Measurements from ENCODE around the gene IFI35.
"Not testable (repeated sequence)": the region's sequence is repeated elsewhere in the genome, so short reads cannot be mapped to it uniquely, and the experiment has no call there.

The IFI35 gene

GRCh38 chr17:43006639-43007551 is at the start of gene IFI35:
TSS of gene IFI35 (plus strand) at chr17:43006784. CDS start at chr17:43006948, 164 bp downstream.
- TF ChIP-seq CTCF (IDR thresholded peaks at IDR 0.05; ENCODE audit: insufficient read depth, missing control alignments) = peak; percentile 83
- FAIRE-seq (no peak), DNase-seq (ENCODE audit: insufficient read length, low spot score) (no peak)

GRCh38 chr17:42964161-42964932 is 42.2 kb upstream of the IFI35 start, which contains the start of gene AARSD1:
TSS of gene AARSD1 (minus strand) at chr17:42964454. CDS start at chr17:42964440, 14 bp downstream.
- DNase-seq (ENCODE audit: insufficient read length, low spot score) = peak; percentile 69
- FAIRE-seq = no peak
- TF ChIP-seq CTCF (IDR thresholded peaks at IDR 0.05; ENCODE audit: insufficient read depth, missing control alignments) = no peak

- DNase-seq (ENCODE audit: insufficient read length, low spot score) = no peak
- no peak for FAIRE-seq
- no peak for TF ChIP-seq CTCF (IDR thresholded peaks at IDR 0.05; ENCODE audit: insufficient read depth, missing control alignments)
Observed at GRCh38 chr17:42967925-42968324, 38.7 kb upstream of the IFI35 start.

GRCh38 chr17:42969001-42969581 is 37.5 kb upstream of the IFI35 start:
- FAIRE-seq = no peak
- TF ChIP-seq CTCF (IDR thresholded peaks at IDR 0.05; ENCODE audit: insufficient read depth, missing control alignments) = no peak
- DNase-seq (ENCODE audit: insufficient read length, low spot score) = no peak

- no peak for TF ChIP-seq CTCF (IDR thresholded peaks at IDR 0.05; ENCODE audit: insufficient read depth, missing control alignments)
- DNase-seq (ENCODE audit: insufficient read length, low spot score) (no peak), FAIRE-seq (no peak)
Observed at GRCh38 chr17:42971589-42971988, 35.0 kb upstream of the IFI35 start.

- not testable (repeated sequence) for DNase-seq (ENCODE audit: insufficient read length, low spot score); FAIRE-seq
Observed at GRCh38 chr17:42973323-42973722, 33.3 kb upstream of the IFI35 start.

- no peak for FAIRE-seq
- TF ChIP-seq CTCF (IDR thresholded peaks at IDR 0.05; ENCODE audit: insufficient read depth, missing control alignments) = no peak
- no peak for DNase-seq (ENCODE audit: insufficient read length, low spot score)
Observed at GRCh38 chr17:42975265-42975664, 31.3 kb upstream of the IFI35 start.

GRCh38 chr17:42975701-42976100 is 30.9 kb upstream of the IFI35 start:
- FAIRE-seq = not testable (repeated sequence)

More at GRCh38 chr17:42975701-42976100, 30.9 kb upstream of the IFI35 start:
- DNase-seq (ENCODE audit: insufficient read length, low spot score) = not testable (repeated sequence)
